Trophoblast cell (in vitro differentiated cells and primary cell): ENCODE measurements around the gene EPYC.

Experiments
- DNase-seq, 2 donors: peaks; one replicate each; pipeline ENCODE4 v3.0.0-alpha.2; 2016
- H2AFZ ChIP-seq: 2 replicates; pipeline ENCODE4 v1.6.1; 2013; ENCODE audit warnings: low read length, moderate library complexity, mild to moderate bottlenecking; ENCODE audit not compliant: insufficient read depth, poor library complexity
- H2AK5ac ChIP-seq: 2 replicates; pipeline ENCODE4 v1.6.1; 2013; ENCODE audit warnings: mild to moderate bottlenecking, low read length
- H2BK120ac ChIP-seq: 2 replicates; pipeline ENCODE4 v1.6.1; 2013; ENCODE audit warnings: low read length, mild to moderate bottlenecking, moderate library complexity; ENCODE audit not compliant: insufficient read depth, poor library complexity
- H2BK12ac ChIP-seq: 2 replicates; pipeline ENCODE4 v1.6.1; 2013; ENCODE audit warnings: mild to moderate bottlenecking, low read length, moderate library complexity
- H2BK5ac ChIP-seq: 2 replicates; pipeline ENCODE4 v1.6.1; 2013; ENCODE audit warnings: low read length, low read depth, moderate library complexity, mild to moderate bottlenecking; ENCODE audit not compliant: poor library complexity
- H3K14ac ChIP-seq: 2 replicates; pipeline ENCODE4 v1.6.1; 2013; ENCODE audit warnings: mild to moderate bottlenecking, low read length
- H3K18ac ChIP-seq: 2 replicates; pipeline ENCODE4 v1.6.1; 2013; ENCODE audit warnings: mild to moderate bottlenecking, low read length
- H3K23ac ChIP-seq: 2 replicates; pipeline ENCODE4 v1.6.1; 2013; ENCODE audit warnings: low read length
- H3K27ac ChIP-seq: 2 replicates; pipeline ENCODE4 v1.5.1; 2013; ENCODE audit warnings: low read depth, mild to moderate bottlenecking, inconsistent platforms, low read length, moderate library complexity
- H3K27me3 ChIP-seq: 2 replicates; pipeline ENCODE4 v1.6.1; 2013; ENCODE audit warnings: inconsistent platforms, mild to moderate bottlenecking, low read length, moderate library complexity; ENCODE audit not compliant: insufficient read depth
- H3K36me3 ChIP-seq, 2 experiments: 1 replicate in 1 of 2; 2 replicates in 1 of 2; pipeline ENCODE4 v1.6.1; 2013; ENCODE audit warnings: low read length in 2 of 2, mild to moderate bottlenecking in 2 of 2, moderate library complexity in 1 of 2; ENCODE audit not compliant: insufficient read depth in 2 of 2, control insufficient read depth in 1 of 2
- H3K4ac ChIP-seq: 2 replicates; pipeline ENCODE4 v1.6.1; 2013; ENCODE audit warnings: low read depth, mild to moderate bottlenecking, low read length, moderate library complexity
- H3K4me1 ChIP-seq, 2 experiments: 1 replicate in 1 of 2; 2 replicates in 1 of 2; pipeline ENCODE4 v1.6.1; 2013; ENCODE audit warnings: low read length in 2 of 2, mild to moderate bottlenecking in 2 of 2, moderate library complexity in 1 of 2; ENCODE audit not compliant: insufficient read depth in 2 of 2, control insufficient read depth in 1 of 2
- H3K4me2 ChIP-seq: 2 replicates; pipeline ENCODE4 v1.6.1; 2013; ENCODE audit warnings: inconsistent platforms, mild to moderate bottlenecking, low read length, moderate library complexity
- H3K4me3 ChIP-seq: 2 replicates; pipeline ENCODE4 v1.5.1; 2013; ENCODE audit warnings: mild to moderate bottlenecking, low read depth, low read length, inconsistent platforms
- H3K79me1 ChIP-seq: one replicate; pipeline ENCODE4 v1.6.1; 2013; ENCODE audit warnings: low read length
- H3K79me2 ChIP-seq: 2 replicates; pipeline ENCODE4 v1.6.1; 2013; ENCODE audit warnings: low read length, mild to moderate bottlenecking; ENCODE audit not compliant: control insufficient read depth, insufficient read depth, poor library complexity
- H3K9ac ChIP-seq: 2 replicates; pipeline ENCODE4 v1.6.1; 2013; ENCODE audit warnings: mild to moderate bottlenecking, low read length
- H3K9me3 ChIP-seq: 2 replicates; pipeline ENCODE4 v1.6.1; 2013; ENCODE audit warnings: low read depth, mild to moderate bottlenecking, control low read depth, inconsistent platforms, low read length; ENCODE audit not compliant: insufficient read depth
- H4K12ac ChIP-seq: 2 replicates; pipeline ENCODE4 v1.6.1; 2013; ENCODE audit warnings: low read depth, mild to moderate bottlenecking, low read length, moderate library complexity
- H4K8ac ChIP-seq: 2 replicates; pipeline ENCODE4 v1.6.1; 2013; ENCODE audit warnings: low read depth, mild to moderate bottlenecking, low read length, moderate library complexity
- H4K91ac ChIP-seq: one replicate; pipeline ENCODE4 v1.6.1; 2013; ENCODE audit warnings: low read depth, mild to moderate bottlenecking, low read length, moderate library complexity
- WGBS: extraction: QIAGEN DNeasy Blood & Tissue Kit; methylation state at CpG from one replicate; pipeline ENCODE4 v1.1.7; 2013; ENCODE audit warnings: missing lambda C conversion rate; ENCODE audit not compliant: insufficient read length, insufficient coverage; ENCODE audit errors: extremely low coverage; 5-methylcytosine and 5-hydroxymethylcytosine counted together

The EPYC gene

GRCh38 chr12:90954921-90955320, 49.9 kb downstream of the EPYC start, which contains the start of gene CCER1:
TSS of gene CCER1 (minus strand) at chr12:90955176. CDS start at chr12:90954742, 434 bp downstream.
- no peak within 1 kb of the TSS for H3K9ac ChIP-seq

GRCh38 chr12:90954428-90954827, 50.3 kb downstream of the EPYC start:
- no peaks in the 10 kb centered on the region for H3K36me3 ChIP-seq
- no peak overlapping the region for H2BK5ac ChIP-seq
- no peaks in the 10 kb centered on the region for H3K79me2 ChIP-seq
- no peak overlapping the region for H2AFZ ChIP-seq
- H3K23ac ChIP-seq: no peak overlapping the region
- H4K8ac ChIP-seq: no peak overlapping the region
- no peak overlapping the region for H3K27ac ChIP-seq
- no peak overlapping the region for H3K4me3 ChIP-seq
- H2AK5ac ChIP-seq: no peak overlapping the region
- no peak overlapping the region for H4K91ac ChIP-seq
- no peak overlapping the region for H3K14ac ChIP-seq
- no peak overlapping the region for H3K4me2 ChIP-seq
- no CpG with 5 or more reads among the region's 25 CpGs for WGBS
- DNase-seq: no peak
- no peak overlapping the region for H3K9ac ChIP-seq
- H3K4me1 ChIP-seq: no peaks in the 10 kb centered on the region
- H3K27me3 ChIP-seq: no peaks in the 10 kb centered on the region
- no peak overlapping the region for H4K12ac ChIP-seq
- no peak overlapping the region for H3K18ac ChIP-seq
- H3K4ac ChIP-seq: no peak overlapping the region
- no peak overlapping the region for H2BK120ac ChIP-seq
- no peak overlapping the region for H2BK12ac ChIP-seq
- H3K79me1 ChIP-seq: no peaks in the 10 kb centered on the region
- H3K9me3 ChIP-seq: peaks cover 5% of the 10 kb centered on the region

More at GRCh38 chr12:90954921-90955320, 49.9 kb downstream of the EPYC start, which contains the start of gene CCER1:
- Histone ChIP-seq H4K12ac (no peak within 1 kb of the TSS), H3K27ac (no peak within 1 kb of the TSS), H3K79me1 (no peaks in the 10 kb centered on the region), H4K91ac (no peak within 1 kb of the TSS), H3K9me3 (peaks cover 5% of the 10 kb centered on the region), H2BK12ac (no peak within 1 kb of the TSS), H3K14ac (no peak within 1 kb of the TSS), H3K4me3 (peak within 1 kb of the TSS; percentile 51), H3K4me1 (no peaks in the 10 kb centered on the region), H2AK5ac (no peak within 1 kb of the TSS), H4K8ac (no peak within 1 kb of the TSS), H3K27me3 (no peaks in the 10 kb centered on the region), H3K36me3 (no peaks in the 10 kb centered on the region), H3K23ac (no peak within 1 kb of the TSS), H3K79me2 (no peaks in the 10 kb centered on the region), H2BK5ac (no peak within 1 kb of the TSS), H3K18ac (no peak within 1 kb of the TSS), H2BK120ac (no peak within 1 kb of the TSS), H2AFZ (no peak within 1 kb of the TSS), H3K4me2 (no peak within 1 kb of the TSS), H3K4ac (no peak within 1 kb of the TSS)
- DNase-seq: no peak
- no CpG with 5 or more reads among the region's 22 CpGs for WGBS

GRCh38 chr12:90953956-90954421, 50.8 kb downstream of the EPYC start:
- no peaks in the 10 kb centered on the region for H3K36me3 ChIP-seq
- WGBS: no CpG with 5 or more reads among the region's 32 CpGs

GRCh38 chr12:90951432-90952105, 53.2 kb downstream of the EPYC start:
- no peaks in the 10 kb centered on the region for H3K27me3 ChIP-seq
- no peak overlapping the region for H4K8ac ChIP-seq
- no peak overlapping the region for H2BK12ac ChIP-seq
- no peak overlapping the region for H3K9ac ChIP-seq
- H3K14ac ChIP-seq: no peak overlapping the region
- no peak overlapping the region for H2AK5ac ChIP-seq
- H3K79me1 ChIP-seq: peaks cover 1% of the 10 kb centered on the region
- no peak overlapping the region for H2BK5ac ChIP-seq
- no peaks in the 10 kb centered on the region for H3K79me2 ChIP-seq
- H4K12ac ChIP-seq: no peak overlapping the region
- peaks cover 5% of the 10 kb centered on the region for H3K9me3 ChIP-seq
- H2BK120ac ChIP-seq: no peak overlapping the region
- DNase-seq: no peak
- H3K18ac ChIP-seq: no peak overlapping the region
- no peak overlapping the region for H3K4me2 ChIP-seq
- H3K27ac ChIP-seq: no peak overlapping the region
- no peak overlapping the region for H3K23ac ChIP-seq
- H3K36me3 ChIP-seq: no peaks in the 10 kb centered on the region
- no peak overlapping the region for H3K4ac ChIP-seq
- H3K4me1 ChIP-seq: peaks cover 0 to 4% of the 10 kb centered on the region in 2 experiments
- H2AFZ ChIP-seq: no peak overlapping the region
- H3K4me3 ChIP-seq: no peak overlapping the region
- no peak overlapping the region for H4K91ac ChIP-seq

More at GRCh38 chr12:90953956-90954421, 50.8 kb downstream of the EPYC start:
- Histone ChIP-seq H3K79me2 (no peaks in the 10 kb centered on the region), H3K18ac (no peak overlapping the region), H3K4ac (no peak overlapping the region), H2AFZ (no peak overlapping the region), H4K91ac (no peak overlapping the region), H3K4me2 (no peak overlapping the region), H3K79me1 (no peaks in the 10 kb centered on the region), H4K12ac (no peak overlapping the region), H3K23ac (no peak overlapping the region), H3K27me3 (no peaks in the 10 kb centered on the region), H2BK120ac (no peak overlapping the region), H2AK5ac (no peak overlapping the region), H3K14ac (no peak overlapping the region), H3K9me3 (peaks cover 5% of the 10 kb centered on the region), H4K8ac (no peak overlapping the region), H3K9ac (no peak overlapping the region), H2BK5ac (no peak overlapping the region), H3K27ac (no peak overlapping the region), H3K4me1 (no peaks in the 10 kb centered on the region), H2BK12ac (no peak overlapping the region), H3K4me3 (peak overlapping the region; percentile 51)
- peak; percentile 22 to 68 for DNase-seq
